Jurkat, Clone E6-1 (cell line): Measurements from ENCODE around the gene NBR1.
A peak's percentile ranks its signal among the peaks of the same experiment; 100 is the strongest.
"Not testable (repeated sequence)": the region's sequence is repeated elsewhere in the genome, so short reads cannot be mapped to it uniquely, and the experiment has no call there.

Experiments
- DNase-seq: peaks from one replicate; pipeline ENCODE4 v3.0.0-alpha.2; 2011; ENCODE audit warnings: low read depth, low spot score
- H3K4me3 ChIP-seq: 2 replicates; pipeline ENCODE4 v1.5.1; 2011; ENCODE audit warnings: mild to moderate bottlenecking, low read length, control low read depth, moderate library complexity

Gene NBR1

GRCh38 chr17:43153197-43153835 lies 17.7 kb upstream of the NBR1 start:
- not testable (repeated sequence) for DNase-seq, H3K4me3 ChIP-seq

- no peak for DNase-seq
- H3K4me3 ChIP-seq, result no peak overlapping the region
These were observed 15.3 kb upstream of the NBR1 start for GRCh38 chr17:43155666-43156065.

GRCh38 chr17:43159232-43159631 lies 11.8 kb upstream of the NBR1 start:
- not testable (repeated sequence) for DNase-seq, H3K4me3 ChIP-seq

GRCh38 chr17:43159957-43160356 lies 11.1 kb upstream of the NBR1 start:
- not testable (repeated sequence) for DNase-seq, H3K4me3 ChIP-seq

GRCh38 chr17:43165971-43166370 lies 5.0 kb upstream of the NBR1 start:
- DNase-seq, result not testable (repeated sequence)

GRCh38 chr17:43169561-43170139 lies 1.4 kb upstream of the NBR1 start:
- no peak for DNase-seq
- peak overlapping the region; percentile 78 for H3K4me3 ChIP-seq

More at GRCh38 chr17:43165971-43166370, 5.0 kb upstream of the NBR1 start:
- not testable (repeated sequence) for H3K4me3 ChIP-seq

GRCh38 chr17:43170140-43170765 lies 761 bp upstream of the NBR1 start:
- H3K4me3 ChIP-seq, result peak overlapping the region; percentile 78
- DNase-seq, result peak; percentile 94

- DNase-seq, result no peak
- H3K4me3 ChIP-seq, result peak overlapping the region; percentile 78
These were observed 823 bp downstream of the NBR1 start for GRCh38 chr17:43171586-43172487.

GRCh38 chr17:43175213-43176118 lies 4.5 kb downstream of the NBR1 start:
- no peak for DNase-seq
- no peak overlapping the region for H3K4me3 ChIP-seq

- DNase-seq, result no peak
- no peak overlapping the region for H3K4me3 ChIP-seq
These were observed 5.1 kb downstream of the NBR1 start for GRCh38 chr17:43176119-43176570.

- no peak for DNase-seq
- H3K4me3 ChIP-seq, result no peak overlapping the region
These were observed 12.9 kb downstream of the NBR1 start for GRCh38 chr17:43183921-43184320.

GRCh38 chr17:43186656-43187055 lies 15.6 kb downstream of the NBR1 start:
- not testable (repeated sequence) for H3K4me3 ChIP-seq, DNase-seq

GRCh38 chr17:43193251-43193650 lies 22.2 kb downstream of the NBR1 start:
- no peak overlapping the region for H3K4me3 ChIP-seq
- no peak for DNase-seq

- DNase-seq, result no peak
These were observed 28.6 kb downstream of the NBR1 start for GRCh38 chr17:43199633-43200032.

GRCh38 chr17:43200127-43200526 lies 29.1 kb downstream of the NBR1 start:
- peak; percentile 32 for DNase-seq
- no peak overlapping the region for H3K4me3 ChIP-seq

More at GRCh38 chr17:43199633-43200032, 28.6 kb downstream of the NBR1 start:
- no peak overlapping the region for H3K4me3 ChIP-seq

GRCh38 chr17:43203013-43203412 lies 32.0 kb downstream of the NBR1 start:
- not testable (repeated sequence) for H3K4me3 ChIP-seq, DNase-seq

GRCh38 chr17:43210576-43210975 lies 39.6 kb downstream of the NBR1 start:
- DNase-seq, result no peak
- peak overlapping the region; percentile 75 for H3K4me3 ChIP-seq

GRCh38 chr17:43211123-43211479 lies 40.1 kb downstream of the NBR1 start:
- H3K4me3 ChIP-seq, result peak overlapping the region; percentile 75
- DNase-seq, result no peak
